Epithelial cell of alveolus of lung (primary cell): ENCODE results near the gene MRPS17. TPM values are rescaled to one million over a fixed set of nuclear protein-coding genes. Genes with fewer than 3 reads are reported as not detected.

ENCODE experiments used
- total RNA-seq: library from RNA; depleted of rRNA; stranded (reverse); fragments of >200 nt; gene quantifications from 2 replicates; pipeline ENCODE4 v1.2.1, GENCODE V29; 2015

Gene MRPS17
- total RNA-seq, result 11.4 and 14.5 TPM in 2 replicates

DNA sequence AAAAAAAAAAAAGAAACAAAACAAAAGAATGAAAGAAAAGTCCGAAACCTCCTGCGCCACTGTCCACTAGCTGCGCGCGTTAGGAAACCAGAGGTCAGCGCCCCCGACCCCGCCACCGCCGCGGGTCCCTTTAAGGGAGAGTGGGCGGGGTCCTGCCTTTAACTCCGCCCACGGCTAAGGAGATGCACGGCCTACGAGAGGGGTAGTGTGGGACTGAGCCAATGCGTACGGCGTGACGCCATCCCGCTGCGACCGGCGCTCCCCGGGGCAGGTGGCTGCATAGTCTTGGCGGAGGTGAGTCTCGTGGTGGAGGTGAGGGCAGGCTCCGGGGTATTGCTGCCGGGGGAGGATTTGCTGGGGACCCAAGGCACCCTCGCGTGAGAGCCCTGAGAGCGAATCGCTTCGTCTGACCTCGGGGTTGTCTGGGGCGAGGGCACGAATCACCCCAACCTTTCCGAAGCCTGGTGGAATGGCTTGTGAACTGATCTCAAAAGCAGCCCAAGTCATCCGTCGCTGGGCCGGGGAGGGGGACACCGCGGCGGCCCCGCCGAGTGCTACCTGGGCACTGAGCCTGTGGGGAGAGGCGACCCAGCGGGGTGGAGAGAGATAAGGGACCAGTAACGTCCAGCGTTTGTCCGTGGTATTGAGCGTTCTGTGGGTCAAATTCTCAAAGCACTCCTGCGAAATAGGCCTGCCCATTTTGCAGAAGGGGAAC lies at the start of gene MRPS17:
Gene MRPS17, plus strand, starts transcription at position 241 of the 715 bp plus-strand sequence. CDS start 1,319 bp downstream, outside the sequence.

DNA sequence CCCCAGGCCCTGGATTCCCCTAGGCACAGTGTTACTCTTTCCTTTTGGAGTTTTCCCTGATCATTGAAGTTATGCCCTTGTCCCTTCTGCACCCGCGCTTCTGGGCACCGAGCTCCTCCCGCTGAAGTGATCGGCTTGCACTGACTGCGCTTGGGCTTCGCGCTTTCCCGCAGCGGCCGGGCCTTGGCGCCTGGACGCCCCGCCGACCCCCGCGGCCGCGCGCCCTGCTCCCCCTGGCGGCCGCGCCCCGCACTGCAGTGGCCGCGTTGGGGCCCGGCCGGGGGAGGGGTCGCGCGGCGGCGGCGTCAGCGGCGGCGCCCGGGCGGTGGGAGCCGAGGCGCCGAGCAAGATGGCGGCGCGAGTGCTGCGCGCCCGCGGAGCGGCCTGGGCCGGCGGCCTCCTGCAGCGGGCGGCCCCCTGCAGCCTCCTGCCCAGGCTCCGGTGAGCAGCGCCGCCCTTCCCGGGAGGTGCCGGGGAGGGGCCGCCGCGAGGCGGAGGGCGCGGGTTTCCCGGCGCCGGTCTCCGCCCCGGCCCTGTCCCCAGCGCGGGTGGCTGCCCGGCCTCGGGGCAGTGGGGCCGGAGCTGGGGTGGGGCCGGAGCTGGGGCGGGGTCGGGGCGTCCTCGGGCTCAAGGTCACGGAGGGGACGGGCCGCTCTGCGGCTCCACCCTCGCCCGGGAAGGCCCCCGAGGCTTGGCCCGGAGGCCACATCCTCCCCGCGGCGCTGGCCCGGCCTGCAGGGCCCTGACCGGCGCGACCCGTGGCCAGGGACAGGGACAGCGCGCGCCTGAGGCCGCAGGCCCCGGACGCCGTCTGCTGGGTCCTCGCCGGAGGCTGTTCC lies 12.8 kb downstream of the MRPS17 start, which contains the start of gene NIPSNAP2:
Gene NIPSNAP2, plus strand, starts transcription at position 325 of the 839 bp plus-strand sequence. Its CDS starts 25 bp downstream, at position 350.

Other genes with a start within 250 kb of the MRPS17 start
- not detected in 2 replicates for gene SEPTIN14, start 89.1 kb upstream of the MRPS17 start, total RNA-seq
- 0.78 and 6.5 TPM in 2 replicates for gene ZNF713, start 64.4 kb upstream of the MRPS17 start, total RNA-seq
- gene NIPSNAP2, start 12.7 kb downstream of the MRPS17 start, total RNA-seq, result 50.3 and 77.5 TPM in 2 replicates
- 39.7 and 83.4 TPM in 2 replicates for gene PSPH, start 99.6 kb downstream of the MRPS17 start, total RNA-seq
- gene CCT6A, start 99.9 kb downstream of the MRPS17 start, total RNA-seq, result 120 and 164 TPM in 2 replicates
- gene SUMF2, start 112.4 kb downstream of the MRPS17 start, total RNA-seq, result 129 and 198 TPM in 2 replicates
- 0.08 TPM in 1 of 2 replicates, not detected in the other for gene PHKG1, start 141.1 kb downstream of the MRPS17 start, total RNA-seq
- gene CHCHD2, start 154.6 kb downstream of the MRPS17 start, total RNA-seq, result 365 and 701 TPM in 2 replicates
- gene NUPR2, start 164.5 kb downstream of the MRPS17 start, total RNA-seq, result not detected in 2 replicates